Glutamatergic neuron (in vitro differentiated cells): ENCODE data around the gene COL4A1. TPM values are rescaled to one million over a fixed set of nuclear protein-coding genes. Genes with fewer than 3 reads are reported as not detected.

Source experiments
- DNase-seq: peaks from one replicate; pipeline ENCODE4 v3.0.0; 2022
- H3K27ac Mint-ChIP-seq: one replicate; pipeline ENCODE4 v1.8.0; 2020; ENCODE audit warnings: mild to moderate bottlenecking, mixed read lengths, inconsistent platforms; ENCODE audit not compliant: unreplicated experiment
- H3K27me3 Mint-ChIP-seq: one replicate; pipeline ENCODE4 v1.8.0; 2020; ENCODE audit warnings: mild to moderate bottlenecking, moderate library complexity, mixed read lengths, inconsistent platforms; ENCODE audit not compliant: unreplicated experiment
- H3K36me3 Mint-ChIP-seq: one replicate; pipeline ENCODE4 v1.8.0; 2020; ENCODE audit warnings: mild to moderate bottlenecking, mixed read lengths, inconsistent platforms; ENCODE audit not compliant: unreplicated experiment
- H3K4me1 Mint-ChIP-seq: one replicate; pipeline ENCODE4 v1.8.0; 2020; ENCODE audit warnings: mild to moderate bottlenecking, low read depth, mixed read lengths, inconsistent platforms; ENCODE audit not compliant: unreplicated experiment
- H3K4me3 Mint-ChIP-seq: one replicate; pipeline ENCODE4 v1.8.0; 2020; ENCODE audit warnings: mild to moderate bottlenecking, mixed read lengths, inconsistent platforms; ENCODE audit not compliant: unreplicated experiment
- H3K9me3 Mint-ChIP-seq: one replicate; pipeline ENCODE4 v1.8.0; 2020; ENCODE audit warnings: mild to moderate bottlenecking, moderate library complexity, mixed read lengths, inconsistent platforms; ENCODE audit not compliant: unreplicated experiment
- CTCF ChIP-seq: fragments of 200-600 bp; sonication (generic); IDR thresholded peaks from one replicate; pipeline ENCODE4 v1.5.0; 2021; ENCODE audit not compliant: partially characterized antibody, unreplicated experiment
- total RNA-seq: library from RNA; stranded (reverse); fragmentation: NEBNext Ultra II Directional; extraction: Animal tissue kit (Norgen Biotek cat#: 25700); gene quantifications from one replicate; pipeline ENCODE4 v1.2.1, GENCODE V29; 2021; ENCODE audit not compliant: unreplicated experiment

Gene COL4A1
- total RNA-seq, 1 donor from 2014 or later, result 14.6 TPM

GRCh38 chr13:110201114-110201513 lies 105.8 kb downstream of the COL4A1 start:
- no peaks in the 10 kb centered on the region for H3K36me3 Mint-ChIP-seq
- TF ChIP-seq CTCF, result no peak

GRCh38 chr13:110200276-110200870 lies 106.6 kb downstream of the COL4A1 start:
- Mint-ChIP-seq H3K36me3 (no peaks in the 10 kb centered on the region), H3K27me3 (peaks cover 4% of the 10 kb centered on the region), H3K9me3 (no peaks in the 10 kb centered on the region), H3K4me3 (no peak overlapping the region), H3K4me1 (no peaks in the 10 kb centered on the region), H3K27ac (no peak overlapping the region)
- TF ChIP-seq CTCF, result no peak
- no peak for DNase-seq

More at GRCh38 chr13:110201114-110201513, 105.8 kb downstream of the COL4A1 start:
- H3K27me3 Mint-ChIP-seq, result peaks cover 4% of the 10 kb centered on the region
- no peak for DNase-seq
- H3K4me3 Mint-ChIP-seq, result no peak overlapping the region
- H3K27ac Mint-ChIP-seq, result no peak overlapping the region
- H3K4me1 Mint-ChIP-seq, result no peaks in the 10 kb centered on the region
- H3K9me3 Mint-ChIP-seq, result no peaks in the 10 kb centered on the region

- no peaks in the 10 kb centered on the region for H3K36me3 Mint-ChIP-seq
- H3K27ac Mint-ChIP-seq, result no peak overlapping the region
- H3K4me1 Mint-ChIP-seq, result no peaks in the 10 kb centered on the region
- H3K9me3 Mint-ChIP-seq, result no peaks in the 10 kb centered on the region
- DNase-seq, result no peak
- H3K4me3 Mint-ChIP-seq, result no peak overlapping the region
- TF ChIP-seq CTCF, result no peak
- peaks cover 4% of the 10 kb centered on the region for H3K27me3 Mint-ChIP-seq
These were observed 107.7 kb downstream of the COL4A1 start for GRCh38 chr13:110199046-110199831.

- no peak for DNase-seq
- no peaks in the 10 kb centered on the region for H3K9me3 Mint-ChIP-seq
- no peaks in the 10 kb centered on the region for H3K36me3 Mint-ChIP-seq
- no peak overlapping the region for H3K4me3 Mint-ChIP-seq
- H3K4me1 Mint-ChIP-seq, result no peaks in the 10 kb centered on the region
- no peak for TF ChIP-seq CTCF
- peaks cover 4% of the 10 kb centered on the region for H3K27me3 Mint-ChIP-seq
- no peak overlapping the region for H3K27ac Mint-ChIP-seq
These were observed 109.5 kb downstream of the COL4A1 start for GRCh38 chr13:110197471-110197870.

- H3K4me3 Mint-ChIP-seq, result no peak overlapping the region
- H3K9me3 Mint-ChIP-seq, result no peaks in the 10 kb centered on the region
- no peak overlapping the region for H3K27ac Mint-ChIP-seq
- DNase-seq, result no peak
- no peaks in the 10 kb centered on the region for H3K4me1 Mint-ChIP-seq
- peaks cover 4% of the 10 kb centered on the region for H3K27me3 Mint-ChIP-seq
- no peak for TF ChIP-seq CTCF
- H3K36me3 Mint-ChIP-seq, result no peaks in the 10 kb centered on the region
These were observed 109.9 kb downstream of the COL4A1 start for GRCh38 chr13:110197026-110197425.
